ENCODE measurements around the gene KLHL4. TPM values are rescaled to one million over a fixed set of nuclear protein-coding genes. Genes with fewer than 3 reads are reported as not detected.

The KLHL4 gene
- total and polyA plus RNA-seq, 2 donors (not counting 1 experiment from before 2014, with no cell fraction given): not detected

DNA sequence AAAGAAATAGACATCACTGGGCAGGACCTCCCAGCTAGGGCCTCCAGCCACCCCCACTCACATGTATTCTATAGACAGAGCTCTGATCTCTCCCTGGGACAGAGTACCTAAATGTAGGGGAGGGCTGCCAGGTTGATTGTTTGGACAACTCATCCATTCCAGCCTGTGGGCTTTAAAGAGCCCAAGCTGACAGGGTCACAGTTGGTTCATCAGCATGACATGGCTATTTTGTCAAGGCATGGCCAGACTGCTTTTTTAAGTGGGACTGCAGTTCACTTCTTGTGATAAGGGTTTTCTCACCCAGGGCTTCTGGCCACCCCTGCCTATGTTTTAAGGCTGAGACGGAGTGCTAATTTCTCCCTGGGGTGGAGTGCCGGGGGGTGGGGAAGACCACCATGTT is 63.3 kb downstream of the KLHL4 start:
- TF ChIP-seq, protein P1, sequence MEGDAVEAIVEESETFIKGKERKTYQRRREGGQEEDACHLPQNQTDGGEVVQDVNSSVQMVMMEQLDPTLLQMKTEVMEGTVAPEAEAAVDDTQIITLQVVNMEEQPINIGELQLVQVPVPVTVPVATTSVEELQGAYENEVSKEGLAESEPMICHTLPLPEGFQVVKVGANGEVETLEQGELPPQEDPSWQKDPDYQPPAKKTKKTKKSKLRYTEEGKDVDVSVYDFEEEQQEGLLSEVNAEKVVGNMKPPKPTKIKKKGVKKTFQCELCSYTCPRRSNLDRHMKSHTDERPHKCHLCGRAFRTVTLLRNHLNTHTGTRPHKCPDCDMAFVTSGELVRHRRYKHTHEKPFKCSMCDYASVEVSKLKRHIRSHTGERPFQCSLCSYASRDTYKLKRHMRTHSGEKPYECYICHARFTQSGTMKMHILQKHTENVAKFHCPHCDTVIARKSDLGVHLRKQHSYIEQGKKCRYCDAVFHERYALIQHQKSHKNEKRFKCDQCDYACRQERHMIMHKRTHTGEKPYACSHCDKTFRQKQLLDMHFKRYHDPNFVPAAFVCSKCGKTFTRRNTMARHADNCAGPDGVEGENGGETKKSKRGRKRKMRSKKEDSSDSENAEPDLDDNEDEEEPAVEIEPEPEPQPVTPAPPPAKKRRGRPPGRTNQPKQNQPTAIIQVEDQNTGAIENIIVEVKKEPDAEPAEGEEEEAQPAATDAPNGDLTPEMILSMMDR (IDR thresholded peaks at IDR 0.05): no peak
- no peak for TF ChIP-seq EZH2 (IDR thresholded peaks at IDR 0.05; ENCODE audit: borderline replicate concordance, insufficient read depth, low read depth, low read length, poor library complexity, severe bottlenecking)
- Histone ChIP-seq H3K4me3 (ENCODE audit: control extremely low read depth in 1 of 5, extremely low read depth in 1 of 5, insufficient read depth in 1 of 5, low read depth in 2 of 5, low read length in 4 of 5) (no peak overlapping the region), H3K27me3 (replicated peaks in 1 of 4; ENCODE audit: control extremely low read depth in 1 of 4, control insufficient read depth in 3 of 4, insufficient read depth in 4 of 4, low read length in 3 of 4) (no peaks in the 10 kb centered on the region), H4K20me1 (ENCODE audit: control insufficient read depth, insufficient read depth, low read length, poor library complexity, severe bottlenecking) (no peaks in the 10 kb centered on the region), H3K27ac (ENCODE audit: low read length in 2 of 2) (no peak overlapping the region), H3K4me1 (ENCODE audit: control insufficient read depth in 2 of 2, insufficient read depth in 2 of 2, low read length in 2 of 2) (no peaks in the 10 kb centered on the region), H2AFZ (ENCODE audit: insufficient read depth, low read depth, low read length, poor library complexity, severe bottlenecking) (no peak overlapping the region), H3K79me2 (ENCODE audit: control insufficient read depth, insufficient read depth, low read length) (no peaks in the 10 kb centered on the region), H3K9ac (ENCODE audit: low read length) (no peak overlapping the region), H3K36me3 (replicated peaks in 1 of 2; ENCODE audit: control extremely low read depth in 1 of 2, control insufficient read depth in 1 of 2, extremely low read depth in 1 of 2, insufficient read depth in 2 of 2, low read length in 1 of 2) (no peaks in the 10 kb centered on the region), H3K4me2 (replicated peaks; ENCODE audit: low read depth, low read length, poor library complexity, severe bottlenecking) (no peak overlapping the region), H3K9me3 (ENCODE audit: control extremely low read depth in 1 of 3, control insufficient read depth in 2 of 3, insufficient read depth in 1 of 3, low read length in 2 of 3) (no peaks in the 10 kb centered on the region)
- Mint-ChIP-seq H3K27me3 (no peaks in the 10 kb centered on the region), H3K4me3 (no peak overlapping the region), H3K27ac (no peak overlapping the region), H3K9me3 (ENCODE audit: insufficient read depth) (no peaks in the 10 kb centered on the region), H3K4me1 (no peaks in the 10 kb centered on the region)
- no CpG with 5 or more reads among the region's 2 CpGs for WGBS (ENCODE audit: insufficient coverage)
- CTCF ChIA-PET: no interaction called here
- DNase-seq (no peak), ATAC-seq (ENCODE audit: low read depth) (no peak)
- POLR2A ChIA-PET: no interaction called here
- intact Hi-C loops (cut with micrococcal nuclease): no loop called here

DNA sequence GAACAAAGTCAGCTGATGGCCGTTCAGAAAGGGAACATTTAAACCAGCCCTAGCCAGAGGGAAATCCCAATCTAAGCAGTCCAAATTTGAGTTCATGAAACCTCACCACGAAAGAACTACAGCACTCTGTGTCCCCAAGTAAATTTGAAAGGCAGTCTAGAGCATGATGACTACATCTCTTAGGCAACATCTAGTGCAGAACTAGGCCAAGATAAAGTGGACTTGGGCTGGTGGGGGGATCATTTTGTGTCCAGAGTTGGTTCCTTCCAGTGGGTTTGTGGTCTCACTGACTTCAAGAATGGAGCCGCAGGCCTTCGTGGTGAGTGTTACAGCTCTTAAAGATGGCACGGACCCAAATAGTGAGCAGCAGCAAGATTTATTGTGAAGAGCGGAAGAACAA is 64.9 kb downstream of the KLHL4 start:
- H3K9me3 ChIP-seq (ENCODE audit: control extremely low read depth in 1 of 3, control insufficient read depth in 2 of 3, insufficient read depth in 1 of 3, low read length in 2 of 3): no peaks in the 10 kb centered on the region
- WGBS (ENCODE audit: insufficient coverage): 89% methylated on average over 3 of the region's 6 CpGs
- Mint-ChIP-seq H3K27me3 (no peaks in the 10 kb centered on the region), H3K27ac (no peak overlapping the region), H3K9me3 (ENCODE audit: insufficient read depth) (no peaks in the 10 kb centered on the region), H3K4me1 (no peaks in the 10 kb centered on the region), H3K4me3 (no peak overlapping the region)
- DNase-seq (no peak), ATAC-seq (ENCODE audit: low read depth) (no peak)
- no peaks in the 10 kb centered on the region for H3K36me3 ChIP-seq (replicated peaks in 1 of 2; ENCODE audit: control extremely low read depth in 1 of 2, control insufficient read depth in 1 of 2, extremely low read depth in 1 of 2, insufficient read depth in 2 of 2, low read length in 1 of 2)
- no peak overlapping the region for H3K9ac ChIP-seq (ENCODE audit: low read length)
- ChIA-PET POLR2A (no interaction called here), CTCF (no interaction called here)
- no peak overlapping the region for H2AFZ ChIP-seq (ENCODE audit: insufficient read depth, low read depth, low read length, poor library complexity, severe bottlenecking)
- TF ChIP-seq, protein P1 (IDR thresholded peaks at IDR 0.05): no peak
- TF ChIP-seq EZH2 (IDR thresholded peaks at IDR 0.05; ENCODE audit: borderline replicate concordance, insufficient read depth, low read depth, low read length, poor library complexity, severe bottlenecking): no peak
- no peaks in the 10 kb centered on the region for H3K79me2 ChIP-seq (ENCODE audit: control insufficient read depth, insufficient read depth, low read length)
- H3K27ac ChIP-seq (ENCODE audit: low read length in 2 of 2): no peak overlapping the region
- no peaks in the 10 kb centered on the region for H4K20me1 ChIP-seq (ENCODE audit: control insufficient read depth, insufficient read depth, low read length, poor library complexity, severe bottlenecking)
- H3K27me3 ChIP-seq (replicated peaks in 1 of 4; ENCODE audit: control extremely low read depth in 1 of 4, control insufficient read depth in 3 of 4, insufficient read depth in 4 of 4, low read length in 3 of 4): no peaks in the 10 kb centered on the region
- H3K4me3 ChIP-seq (ENCODE audit: control extremely low read depth in 1 of 5, extremely low read depth in 1 of 5, insufficient read depth in 1 of 5, low read depth in 2 of 5, low read length in 4 of 5): no peak overlapping the region
- no peaks in the 10 kb centered on the region for H3K4me1 ChIP-seq (ENCODE audit: control insufficient read depth in 2 of 2, insufficient read depth in 2 of 2, low read length in 2 of 2)
- no peak overlapping the region for H3K4me2 ChIP-seq (replicated peaks; ENCODE audit: low read depth, low read length, poor library complexity, severe bottlenecking)
- intact Hi-C loops (cut with micrococcal nuclease): no loop called here
